ENCODE measurements around the gene SLC16A5.
"Not testable (repeated sequence)": the region's sequence is repeated elsewhere in the genome, so short reads cannot be mapped to it uniquely, and the experiment has no call there.

- not testable (repeated sequence) for TF ChIP-seq CTCF, POLR2A (IDR thresholded peaks at IDR 0.05)
These were observed 46.0 kb downstream of the SLC16A5 start for GRCh38 chr17:75133607-75134347.
